ENCODE measurements around the gene LIME1. TPM values are rescaled to one million over a fixed set of nuclear protein-coding genes. Genes with fewer than 3 reads are reported as not detected.
A peak's percentile ranks its signal among the peaks of the same experiment; 100 is the strongest.

The LIME1 gene
- total RNA-seq, 1 donor from 2014 or later = 6.5 TPM

DNA sequence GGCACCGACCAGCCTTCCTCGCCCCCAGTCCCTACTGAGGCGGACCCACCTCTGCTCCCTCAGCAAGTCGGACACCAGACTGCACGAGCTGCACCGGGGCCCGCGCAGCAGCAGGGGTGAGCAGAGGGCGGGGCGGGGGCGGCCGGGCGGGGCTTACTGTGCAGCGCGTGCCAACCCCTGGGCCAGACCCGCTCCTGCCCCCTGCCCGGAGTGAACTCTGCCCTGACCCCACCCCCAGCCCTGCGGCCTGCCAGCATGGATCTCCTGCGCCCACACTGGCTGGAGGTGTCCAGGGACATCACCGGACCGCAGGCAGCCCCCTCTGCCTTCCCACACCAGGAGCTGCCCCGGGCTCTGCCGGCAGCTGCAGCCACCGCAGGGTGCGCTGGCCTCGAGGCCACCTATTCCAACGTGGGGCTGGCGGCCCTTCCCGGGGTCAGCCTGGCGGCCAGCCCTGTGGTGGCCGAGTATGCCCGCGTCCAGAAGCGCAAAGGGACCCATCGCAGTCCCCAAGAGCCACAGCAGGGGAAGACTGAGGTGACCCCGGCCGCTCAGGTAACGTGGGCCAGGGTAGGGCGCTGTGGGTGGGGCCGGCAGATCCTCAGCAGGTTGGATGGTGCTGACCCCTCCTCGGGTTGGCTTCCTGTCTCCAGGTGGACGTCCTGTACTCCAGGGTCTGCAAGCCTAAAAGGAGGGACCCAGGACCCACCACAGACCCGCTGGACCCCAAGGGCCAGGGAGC, 1.7 kb downstream of the LIME1 start:
- no peak for DNase-seq (ENCODE audit: low spot score)

DNA sequence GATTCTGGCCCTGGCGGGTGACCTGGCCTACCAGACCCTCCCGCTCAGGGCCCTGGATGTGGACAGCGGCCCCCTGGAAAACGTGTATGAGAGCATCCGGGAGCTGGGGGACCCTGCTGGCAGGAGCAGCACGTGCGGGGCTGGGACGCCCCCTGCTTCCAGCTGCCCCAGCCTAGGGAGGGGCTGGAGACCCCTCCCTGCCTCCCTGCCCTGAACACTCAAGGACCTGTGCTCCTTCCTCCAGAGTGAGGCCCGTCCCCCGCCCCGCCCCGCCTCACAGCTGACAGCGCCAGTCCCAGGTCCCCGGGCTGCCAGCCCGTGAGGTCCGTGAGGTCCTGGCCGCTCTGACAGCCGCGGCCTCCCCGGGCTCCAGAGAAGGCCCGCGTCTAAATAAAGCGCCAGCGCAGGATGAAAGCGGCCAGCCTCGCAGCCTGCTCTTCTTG, 2.2 kb downstream of the LIME1 start:
- no peak for DNase-seq (ENCODE audit: low spot score)

DNA sequence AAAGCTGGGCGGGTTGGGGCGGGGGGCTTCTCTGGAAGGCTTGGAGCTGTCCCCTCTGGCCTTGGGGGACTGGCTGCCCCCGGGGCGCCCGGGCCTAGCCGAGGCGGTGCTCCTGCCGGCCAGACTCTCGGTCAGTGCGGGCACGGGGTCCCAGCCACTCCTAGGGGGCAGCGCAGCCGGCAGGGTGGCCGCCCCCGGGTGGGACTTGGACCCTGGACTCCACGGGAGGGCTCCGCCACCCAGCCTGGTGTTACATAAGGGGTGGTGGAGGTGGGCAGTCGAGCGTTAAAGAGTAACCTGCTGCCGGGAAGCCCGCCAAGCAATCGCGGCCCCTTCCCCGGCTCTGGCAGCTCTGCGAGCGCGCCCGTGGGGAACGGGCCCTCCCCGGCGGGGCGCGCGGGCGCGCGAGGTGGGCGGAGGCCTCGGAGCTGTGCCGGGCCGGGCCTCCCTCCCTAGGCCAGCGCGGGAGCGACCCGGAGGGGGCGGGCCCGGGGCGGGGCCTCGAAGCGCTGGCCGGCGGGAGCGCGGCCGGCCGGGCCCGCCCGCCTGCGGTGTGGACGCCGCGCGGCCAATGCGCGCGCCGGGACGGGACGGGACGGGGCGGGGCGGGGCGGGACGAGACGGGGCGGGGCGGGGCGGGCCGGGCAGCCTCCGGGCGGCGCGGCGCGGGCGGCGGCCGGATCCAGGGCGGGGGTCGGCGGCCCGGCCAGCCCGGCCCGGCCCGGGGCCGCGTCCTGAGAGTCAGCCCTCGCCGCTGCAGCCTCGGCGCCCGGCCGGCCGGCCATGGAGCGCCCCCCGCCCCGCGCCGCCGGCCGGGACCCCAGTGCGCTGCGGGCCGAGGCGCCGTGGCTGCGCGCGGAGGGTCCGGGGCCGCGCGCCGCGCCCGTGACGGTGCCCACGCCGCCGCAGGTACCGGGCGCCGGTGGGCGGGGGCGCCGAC, 2.9 kb downstream of the LIME1 start, which contains the start of gene SLC2A4RG:
TSS of gene SLC2A4RG (plus strand) at position 647 of the 940 bp plus-strand sequence. CDS start at position 784, 137 bp downstream.
- no peak for DNase-seq (ENCODE audit: low spot score)

- no peak for DNase-seq (ENCODE audit: low spot score)
Observed at GRCh38 chr20:63740070-63740626, 3.7 kb downstream of the LIME1 start.

DNA sequence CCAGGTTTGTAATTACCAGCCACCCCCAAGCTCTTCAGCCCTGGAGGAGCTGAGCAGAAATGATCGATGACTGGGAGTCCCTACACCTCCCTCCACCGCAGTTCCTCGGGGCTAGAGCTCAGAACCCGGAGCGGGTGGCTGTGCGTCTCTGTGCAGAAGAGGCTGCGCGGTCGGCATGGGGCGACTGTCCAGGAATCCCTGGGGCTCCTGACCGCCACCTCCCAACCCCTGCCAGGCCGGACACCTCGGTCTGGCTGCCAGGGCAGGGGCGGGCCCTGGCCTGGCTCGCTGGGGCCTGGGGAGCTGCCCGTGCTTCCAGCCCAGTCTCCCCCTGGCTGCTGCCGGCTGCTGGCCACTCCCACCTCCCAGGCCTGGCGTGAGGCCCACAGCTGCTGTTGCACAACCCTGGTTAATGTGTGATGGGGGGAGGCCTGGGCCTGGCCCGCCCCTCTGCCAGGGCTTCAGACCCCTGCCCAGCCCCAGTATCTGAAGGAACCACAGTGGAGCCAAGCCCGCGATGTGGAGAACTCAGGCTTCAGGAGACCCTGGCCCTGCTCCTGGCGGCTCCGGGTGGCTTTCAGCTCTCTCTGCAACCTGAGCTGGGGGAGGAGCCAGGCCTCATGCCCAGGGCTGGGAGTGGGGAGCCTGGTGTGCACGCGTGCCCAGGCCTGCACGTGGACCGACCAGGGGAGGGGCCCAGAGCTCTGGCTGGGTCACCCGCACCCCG, 4.3 kb downstream of the LIME1 start:
- peak; percentile 97 for DNase-seq (ENCODE audit: low spot score)

GRCh38 chr20:63741354-63741675, 4.9 kb downstream of the LIME1 start:
- no peak for DNase-seq (ENCODE audit: low spot score)

DNA sequence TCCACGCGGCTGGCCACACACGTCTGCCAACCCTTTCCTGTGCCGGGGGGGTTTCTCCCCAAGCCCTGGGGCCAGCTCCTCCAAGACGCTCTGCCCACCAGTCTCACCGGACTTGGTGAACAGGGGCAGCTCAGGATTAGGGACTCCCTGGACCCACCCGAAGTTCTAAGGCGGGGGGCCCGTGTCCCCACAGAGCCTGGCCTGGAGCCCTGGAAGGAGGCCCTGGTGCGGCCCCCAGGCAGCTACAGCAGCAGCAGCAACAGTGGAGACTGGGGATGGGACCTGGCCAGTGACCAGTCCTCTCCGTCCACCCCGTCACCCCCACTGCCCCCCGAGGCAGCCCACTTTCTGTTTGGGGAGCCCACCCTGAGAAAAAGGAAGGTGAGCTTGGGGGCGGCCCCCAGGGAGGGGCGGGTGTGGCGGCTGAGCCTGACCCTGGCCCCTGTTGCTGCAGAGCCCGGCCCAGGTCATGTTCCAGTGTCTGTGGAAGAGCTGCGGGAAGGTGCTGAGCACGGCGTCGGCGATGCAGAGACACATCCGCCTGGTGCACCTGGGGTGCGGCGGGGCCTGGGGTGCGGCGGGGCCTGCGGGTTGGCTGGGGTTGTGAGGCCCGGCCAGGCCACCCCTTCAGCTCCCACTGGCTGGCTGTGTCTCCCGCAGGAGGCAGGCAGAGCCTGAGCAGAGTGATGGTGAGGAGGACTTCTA, 5.4 kb downstream of the LIME1 start:
- no peak for DNase-seq (ENCODE audit: low spot score)

DNA sequence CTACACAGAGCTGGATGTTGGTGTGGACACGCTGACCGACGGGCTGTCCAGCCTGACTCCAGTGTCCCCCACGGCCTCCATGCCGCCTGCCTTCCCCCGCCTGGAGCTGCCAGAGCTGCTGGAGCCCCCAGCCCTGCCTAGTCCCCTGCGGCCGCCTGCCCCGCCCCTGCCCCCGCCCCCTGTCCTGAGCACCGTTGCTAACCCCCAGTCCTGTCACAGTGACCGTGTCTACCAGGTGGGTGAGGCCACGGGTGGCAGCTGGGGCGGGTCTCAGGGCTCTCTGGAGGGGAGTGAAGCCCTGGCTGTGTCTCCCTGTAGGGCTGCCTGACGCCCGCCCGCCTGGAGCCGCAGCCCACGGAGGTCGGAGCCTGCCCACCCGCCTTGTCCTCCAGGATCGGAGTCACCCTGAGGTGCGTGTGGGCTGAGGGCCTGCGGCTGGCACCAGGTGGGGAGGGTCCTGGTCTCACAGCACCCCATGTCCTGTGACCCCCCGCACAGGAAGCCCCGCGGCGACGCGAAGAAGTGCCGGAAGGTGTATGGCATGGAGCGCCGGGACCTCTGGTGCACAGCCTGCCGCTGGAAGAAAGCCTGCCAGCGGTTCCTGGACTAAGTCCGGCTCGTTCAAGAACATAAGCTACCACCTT, 6.0 kb downstream of the LIME1 start:
- DNase-seq (ENCODE audit: low spot score) = no peak

- DNase-seq (ENCODE audit: low spot score) = no peak
Observed at GRCh38 chr20:63743210-63743970, 6.9 kb downstream of the LIME1 start.

DNA sequence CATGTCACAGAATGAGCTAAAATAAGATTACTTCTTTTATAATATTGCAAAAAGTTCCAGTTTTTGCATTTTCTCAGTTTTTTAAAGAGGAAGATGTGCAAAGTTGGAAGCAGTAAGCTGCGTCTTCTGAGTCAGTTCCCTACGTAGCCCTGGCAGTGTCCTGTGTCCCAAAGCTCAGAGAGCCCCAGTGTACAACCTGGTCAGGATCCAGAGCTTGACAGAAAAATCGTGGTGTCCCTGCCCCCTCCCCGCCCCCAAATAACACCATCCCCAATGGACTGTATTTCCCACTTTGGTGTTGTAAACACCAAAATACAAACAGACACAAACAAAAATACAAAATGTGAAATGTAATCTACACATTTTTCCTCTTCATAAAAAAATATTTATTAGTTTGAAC, 7.7 kb downstream of the LIME1 start:
- DNase-seq (ENCODE audit: low spot score) = no peak

- no peak for DNase-seq (ENCODE audit: low spot score)
Observed at GRCh38 chr20:63744574-63745423, 8.3 kb downstream of the LIME1 start.

DNA sequence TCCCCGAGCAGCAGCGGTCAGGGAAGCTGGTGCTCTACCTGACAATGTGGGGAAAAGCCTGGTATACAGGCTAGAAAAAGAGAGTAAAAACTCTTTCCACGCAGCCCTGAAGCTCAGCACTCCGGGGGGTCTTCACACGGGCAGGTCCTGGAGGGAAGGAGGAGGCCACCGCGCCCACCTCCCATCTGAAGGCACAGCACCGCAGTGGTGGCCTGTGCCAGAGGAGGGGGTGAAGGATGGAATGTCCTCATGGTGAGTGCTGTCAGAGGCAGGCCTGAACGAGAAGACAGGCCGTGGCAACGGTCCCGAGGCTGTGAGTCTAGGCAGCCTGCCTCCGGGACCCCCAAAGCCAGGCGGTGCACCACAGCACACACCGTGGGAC, 9.0 kb downstream of the LIME1 start:
- DNase-seq (ENCODE audit: low spot score) = no peak

DNA sequence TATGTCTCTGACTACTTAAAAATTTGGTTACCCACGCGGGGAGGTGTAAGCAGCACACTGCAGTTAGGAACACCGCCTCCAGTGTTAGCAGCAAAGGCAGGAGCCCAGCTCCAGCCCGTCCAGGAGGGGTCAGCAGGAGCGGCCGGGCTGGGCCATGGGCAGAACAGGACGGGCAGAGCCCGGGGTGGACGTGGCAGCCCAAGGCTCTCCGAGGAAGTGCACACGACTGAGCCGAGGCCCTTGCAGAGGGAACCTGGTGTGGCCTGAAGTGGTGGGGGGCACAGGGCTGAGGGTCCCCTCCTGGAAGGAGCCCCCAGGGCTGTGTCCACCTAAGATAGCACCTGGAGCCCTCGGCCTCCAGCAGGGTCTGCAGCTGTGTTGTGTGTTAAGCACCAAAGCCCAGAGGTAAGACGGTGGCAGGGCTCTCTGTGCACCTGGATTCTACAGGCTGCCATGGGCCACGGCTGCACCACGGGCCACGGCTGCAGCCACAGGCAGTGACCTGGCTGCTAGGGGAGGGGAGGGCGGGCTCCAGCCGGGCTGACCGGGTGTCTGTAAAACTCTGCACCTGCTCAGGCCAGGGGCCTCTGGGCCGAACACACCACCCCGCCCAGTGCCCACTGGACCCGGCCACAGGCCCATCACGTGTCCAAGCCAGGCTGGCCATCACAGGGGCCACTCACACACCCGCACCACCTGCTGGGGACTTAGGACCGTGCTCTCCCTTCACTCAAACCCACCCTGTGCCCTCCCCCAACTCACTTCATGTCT, 9.7 kb downstream of the LIME1 start:
- DNase-seq (ENCODE audit: low spot score) = no peak

GRCh38 chr20:63746751-63747315, 10.4 kb downstream of the LIME1 start:
- DNase-seq (ENCODE audit: low spot score) = no peak

DNA sequence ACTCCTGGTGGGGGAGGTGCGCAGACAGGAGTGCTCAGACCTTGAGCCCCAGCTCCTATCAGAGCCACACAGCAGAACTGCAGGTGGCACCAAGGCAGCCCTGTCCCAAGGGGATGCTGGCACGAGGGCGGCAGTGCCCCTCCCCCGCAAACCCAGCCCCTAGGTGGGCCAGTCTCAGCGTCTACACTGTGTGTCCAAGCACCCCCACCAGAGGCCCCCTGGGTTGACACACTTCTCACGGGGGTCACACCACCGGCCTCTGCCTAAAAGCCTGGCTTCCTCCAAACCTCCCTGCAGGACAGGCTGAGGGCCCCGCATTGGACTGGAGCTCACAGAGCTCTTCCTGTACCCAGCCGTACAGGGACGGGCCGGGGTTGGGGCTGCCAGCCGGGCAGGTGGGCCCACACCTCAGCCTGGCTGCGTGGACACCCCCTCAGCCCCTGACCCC, 11.2 kb downstream of the LIME1 start:
- no peak for DNase-seq (ENCODE audit: low spot score)

GRCh38 chr20:63748070-63748933, 11.8 kb downstream of the LIME1 start:
- DNase-seq (ENCODE audit: low spot score) = no peak
